ENCODE data around the gene TBR1. TPM values are rescaled to one million over a fixed set of nuclear protein-coding genes. Genes with fewer than 3 reads are reported as not detected.

TBR1 gene
- total and polyA plus RNA-seq, 2 experiments from 2014 or later, result not detected

Small RNA genes within 50 kb of the gene (small RNA-seq; reads per million reads assigned to genes)
- gene RNA5SP108 (ENCODE audit: low replicate concordance), result not detected

Other genes with a start within 250 kb of the TBR1 start
- gene PSMD14, start 107.9 kb upstream of the TBR1 start, total RNA-seq (2014; rRNA removed; shearing (Covaris generic)), result 91.6 and 92.2 TPM in 2 replicates
- 112 and 123 TPM in 2 replicates for gene PSMD14, start 107.9 kb upstream of the TBR1 start, polyA plus RNA-seq (2016; fragmentation: Nextera tagmentation; extraction: Ambion mirVana)
- 0.56 and 1.4 TPM in 2 replicates for gene SLC4A10, start 208.1 kb downstream of the TBR1 start, total RNA-seq (2014; rRNA removed; shearing (Covaris generic))
- gene SLC4A10, start 208.1 kb downstream of the TBR1 start, polyA plus RNA-seq (2016; fragmentation: Nextera tagmentation; extraction: Ambion mirVana), result 0.12 and 0.52 TPM in 2 replicates

Measured in GM23338 (cell line).